GM12872 (cell line): ENCODE measurements around the gene PID1.

Source experiments
- CTCF ChIP-seq: IDR thresholded peaks from 3 replicates; pipeline ENCODE4 v1.5.1; 2011; ENCODE audit warnings: low read depth, mild to moderate bottlenecking, low read length, moderate library complexity; ENCODE audit not compliant: insufficient read depth

The PID1 gene

GRCh38 chr2:229027353-229028105 lies 243.6 kb downstream of the PID1 start:
- TF ChIP-seq CTCF: no peak

- no peak for TF ChIP-seq CTCF
Measured at GRCh38 chr2:229025653-229026052, 245.4 kb downstream of the PID1 start.

- TF ChIP-seq CTCF: no peak
Measured at GRCh38 chr2:229022652-229023051, 248.4 kb downstream of the PID1 start.

GRCh38 chr2:229022071-229022470 lies 249.0 kb downstream of the PID1 start:
- no peak for TF ChIP-seq CTCF

- TF ChIP-seq CTCF: no peak
Measured at GRCh38 chr2:229009816-229010215, 261.3 kb downstream of the PID1 start.

GRCh38 chr2:229003256-229003655 lies 267.8 kb downstream of the PID1 start:
- no peak for TF ChIP-seq CTCF

GRCh38 chr2:229001196-229001595 lies 269.9 kb downstream of the PID1 start:
- no peak for TF ChIP-seq CTCF
